Left ventricle myocardium inferior (tissue), 1 donor: ENCODE data around the gene PLXNA3. TPM values are rescaled to one million over a fixed set of nuclear protein-coding genes. Genes with fewer than 3 reads are reported as not detected.

Source experiments
- DNase-seq: peaks from one replicate; pipeline ENCODE4 v3.0.0-alpha.2; 2020
- H3K27ac ChIP-seq: fragments of 200-600 bp; replicated peaks from 2 replicates; pipeline ENCODE4 v1.8.0; 2021
- H3K27me3 ChIP-seq: fragments of 200-600 bp; 2 replicates; pipeline ENCODE4 v1.8.0; 2021; ENCODE audit warnings: low read depth
- H3K36me3 ChIP-seq: fragments of 200-600 bp; 2 replicates; pipeline ENCODE4 v1.8.0; 2021
- H3K4me1 ChIP-seq: fragments of 200-600 bp; 2 replicates; pipeline ENCODE4 v1.8.0; 2021
- H3K4me3 ChIP-seq: fragments of 200-600 bp; 2 replicates; pipeline ENCODE4 v1.8.0; 2021; ENCODE audit warnings: mild to moderate bottlenecking, moderate library complexity
- H3K9me3 ChIP-seq: fragments of 200-600 bp; replicated peaks from 2 replicates; pipeline ENCODE4 v1.8.0; 2021
- CTCF ChIP-seq: fragments of 200-600 bp; IDR thresholded peaks from 2 replicates; pipeline ENCODE4 v1.8.0; 2021; ENCODE audit warnings: antibody characterized with exemption, mild to moderate bottlenecking, borderline replicate concordance
- intact Hi-C: fragments of 100-400 bp; cut with micrococcal nuclease; formaldehyde crosslinking; loops from one replicate; pipeline ENCODE4 v1.11.0; 2022
- total RNA-seq: library from RNA; stranded (reverse); fragmentation: NEBNext Ultra II Directional; extraction: Animal tissue kit (Norgen Biotek cat#: 25700); gene quantifications from one replicate; pipeline ENCODE4 v1.2.1, GENCODE V29; 2021
- donor health status: DM: no; HTN: yes; CAD: no; lungs with severe emphysema.

The PLXNA3 gene
- total RNA-seq, 1 donor from 2014 or later, result 16.6 TPM

GRCh38 chrX:154511761-154512160 lies 53.7 kb downstream of the PLXNA3 start:
- intact Hi-C loops, result no loop called here
- TF ChIP-seq CTCF, result no peak
- no peak overlapping the region for H3K27ac ChIP-seq

GRCh38 chrX:154512879-154513553 lies 54.9 kb downstream of the PLXNA3 start:
- H3K4me1 ChIP-seq, result peaks cover 21% of the 10 kb centered on the region
- H3K9me3 ChIP-seq, result no peaks in the 10 kb centered on the region
- intact Hi-C loops, result no loop called here
- H3K27me3 ChIP-seq, result no peaks in the 10 kb centered on the region
- H3K36me3 ChIP-seq, result peaks cover 6% of the 10 kb centered on the region
- no peak overlapping the region for H3K27ac ChIP-seq
- H3K4me3 ChIP-seq, result no peak overlapping the region
- no peak for TF ChIP-seq CTCF
- DNase-seq, result no peak

More at GRCh38 chrX:154511761-154512160, 53.7 kb downstream of the PLXNA3 start:
- peaks cover 9% of the 10 kb centered on the region for H3K4me1 ChIP-seq
- H3K36me3 ChIP-seq, result peaks cover 10% of the 10 kb centered on the region
- DNase-seq, result no peak
- no peak overlapping the region for H3K4me3 ChIP-seq
- no peaks in the 10 kb centered on the region for H3K27me3 ChIP-seq
- no peaks in the 10 kb centered on the region for H3K9me3 ChIP-seq

DNA sequence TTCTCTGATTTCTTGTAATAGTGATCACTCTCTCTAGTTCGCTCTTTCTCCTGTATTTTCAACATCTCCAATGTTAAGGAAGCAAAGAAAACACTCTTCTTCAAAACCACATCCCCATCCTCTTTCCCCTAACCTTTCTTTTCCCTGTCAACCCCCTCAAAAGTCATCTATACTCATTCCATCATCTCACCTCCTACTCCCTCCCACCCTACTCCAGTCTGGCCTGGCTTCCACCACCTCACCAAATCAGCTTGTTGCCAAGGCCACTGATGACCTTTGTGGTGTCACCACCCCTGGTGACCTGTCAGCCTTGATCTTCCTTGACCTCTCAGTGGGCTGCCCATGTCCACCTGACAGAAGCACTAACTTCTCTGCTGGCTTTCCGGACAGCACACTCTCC lies 55.6 kb downstream of the PLXNA3 start:
- Histone ChIP-seq H3K36me3 (peaks cover 6% of the 10 kb centered on the region), H3K27me3 (no peaks in the 10 kb centered on the region), H3K4me3 (no peak overlapping the region), H3K27ac (no peak overlapping the region), H3K9me3 (no peaks in the 10 kb centered on the region), H3K4me1 (peaks cover 22% of the 10 kb centered on the region)
- TF ChIP-seq CTCF, result no peak
- intact Hi-C loops, result no loop called here
- DNase-seq, result no peak

- H3K4me1 ChIP-seq, result peaks cover 22% of the 10 kb centered on the region
- intact Hi-C loops, result no loop called here
- no peak for DNase-seq
These were observed 57.2 kb downstream of the PLXNA3 start for GRCh38 chrX:154515090-154515965.

More at GRCh38 chrX:154515090-154515965, 57.2 kb downstream of the PLXNA3 start:
- Histone ChIP-seq H3K36me3 (no peaks in the 10 kb centered on the region), H3K9me3 (no peaks in the 10 kb centered on the region), H3K27me3 (no peaks in the 10 kb centered on the region), H3K4me3 (peak overlapping the region; percentile 78), H3K27ac (peak overlapping the region; percentile 94)
- no peak for TF ChIP-seq CTCF
